Endothelial cell of umbilical vein (primary cell): Measurements from ENCODE around the gene COL9A1. TPM values are rescaled to one million over a fixed set of nuclear protein-coding genes. Genes with fewer than 3 reads are reported as not detected.

Experiments used
- BruUV-seq: library from RNA; stranded (reverse); fragments of 400-500 nt; replicated peaks from 2 replicates; lab custom pipeline; 2021; lab: Mats Ljungman, UMichigan
- CTCF ChIA-PET: fragments of 300-600, 350-600 bp; sonication (Branson Sonifier 250); formaldehyde crosslinking; loops from one replicate; lab custom pipeline; 2021; ENCODE audit warnings: antibody characterized with exemption, inconsistent platforms; lab: Charles Lee
- POLR2A ChIA-PET: fragments of 300-600, 350-600 bp; sonication (Branson Sonifier 250); formaldehyde crosslinking; loops from one replicate; lab custom pipeline; 2021; ENCODE audit warnings: antibody characterized with exemption, inconsistent platforms; lab: Charles Lee
- DNase-seq: peaks from one replicate; pipeline ENCODE4 v3.0.0-alpha.2; 2011; ENCODE audit warnings: low read depth, low spot score
- FAIRE-seq: peaks from 2 replicates; lab custom pipeline; 2011; peaks lifted over from hg19 to GRCh38; lab: Jason Lieb, UNC
- H2AFZ ChIP-seq: 2 replicates; pipeline ENCODE4 v1.6.0; 2012; ENCODE audit warnings: low read depth, low read length, control low read depth, inconsistent platforms
- H3K27ac ChIP-seq: 2 replicates; pipeline ENCODE4 v1.5.1; 2011; ENCODE audit warnings: low read depth, mild to moderate bottlenecking, control low read depth, low read length, moderate library complexity; ENCODE audit not compliant: insufficient read depth
- H3K27me3 ChIP-seq, 2 experiments: 2 replicates each; pipeline versions ENCODE4 v1.6.0 to v1.6.1; 2011; ENCODE audit warnings: low read length in 2 of 2, mixed read lengths in 1 of 2; ENCODE audit not compliant: control insufficient read depth in 2 of 2, insufficient read depth in 2 of 2
- H3K36me3 ChIP-seq, 2 experiments: 2 replicates in 1 of 2; 3 replicates in 1 of 2; pipeline ENCODE4 v1.5.1; 2011; ENCODE audit warnings: low read length in 2 of 2, mild to moderate bottlenecking in 1 of 2, moderate library complexity in 1 of 2; ENCODE audit not compliant: control insufficient read depth in 2 of 2, insufficient read depth in 2 of 2; ENCODE audit errors: extremely low read depth in 1 of 2
- H3K4me1 ChIP-seq: 3 replicates; pipeline ENCODE4 v1.5.1; 2011; ENCODE audit warnings: mild to moderate bottlenecking, low read length; ENCODE audit not compliant: control insufficient read depth, insufficient read depth; ENCODE audit errors: extremely low read depth
- H3K4me2 ChIP-seq: 2 replicates; pipeline ENCODE4 v1.6.1; 2011; ENCODE audit warnings: low read length, control low read depth, mixed read lengths; ENCODE audit not compliant: insufficient read depth
- H3K4me3 ChIP-seq, 3 experiments: fragments of 200-600 bp in 1 of 3; sonication (generic), shearing (Covaris generic) in 1 of 3; replicated peaks in 1 of 3; 2 replicates each; pipeline ENCODE4 v1.5.1; 2011 to 2016; ENCODE audit warnings: control low read depth in 3 of 3, low read length in 3 of 3, mild to moderate bottlenecking in 2 of 3, inconsistent platforms in 1 of 3, low read depth in 1 of 3, moderate library complexity in 1 of 3; ENCODE audit not compliant: insufficient read depth in 1 of 3
- H3K79me2 ChIP-seq: 2 replicates; pipeline ENCODE4 v1.6.0; 2012; ENCODE audit warnings: low read length, inconsistent platforms; ENCODE audit not compliant: control insufficient read depth, insufficient read depth
- H3K9ac ChIP-seq: replicated peaks from 2 replicates; pipeline ENCODE3; 2011; ENCODE audit warnings: low read length, control low read depth; ENCODE audit not compliant: insufficient read depth; ENCODE audit errors: extremely low read depth
- H3K9me1 ChIP-seq: replicated peaks from 3 replicates; pipeline ENCODE4 v1.6.0; 2011; ENCODE audit warnings: mild to moderate bottlenecking, low read length; ENCODE audit not compliant: control insufficient read depth, insufficient read depth; ENCODE audit errors: extremely low read depth
- H3K9me3 ChIP-seq: replicated peaks from 2 replicates; pipeline ENCODE4 v1.5.1; 2012; ENCODE audit warnings: low read length, inconsistent platforms; ENCODE audit not compliant: control insufficient read depth, insufficient read depth
- H4K20me1 ChIP-seq: replicated peaks from 2 replicates; pipeline ENCODE3; 2011; ENCODE audit warnings: mild to moderate bottlenecking, low read length; ENCODE audit not compliant: control insufficient read depth, insufficient read depth; ENCODE audit errors: extremely low read depth
- EZH2 ChIP-seq: IDR thresholded peaks from 2 replicates; pipeline ENCODE4 v1.6.1; 2012; ENCODE audit warnings: borderline replicate concordance, low read depth, mild to moderate bottlenecking, moderate library complexity, low read length, inconsistent platforms; ENCODE audit not compliant: severe bottlenecking
- FOS ChIP-seq: IDR thresholded peaks from 2 replicates; pipeline ENCODE4 v1.6.1; 2011; ENCODE audit warnings: mild to moderate bottlenecking, low read length, moderate library complexity, borderline replicate concordance; ENCODE audit not compliant: insufficient read depth
- GATA2 ChIP-seq: IDR thresholded peaks from 2 replicates; pipeline ENCODE4 v1.7.0; 2011; ENCODE audit warnings: low read depth, mild to moderate bottlenecking, moderate library complexity, mixed read lengths, low read length; ENCODE audit not compliant: insufficient read length, insufficient read depth
- JUN ChIP-seq: IDR thresholded peaks from 2 replicates; pipeline ENCODE4 v1.6.1; 2011; ENCODE audit warnings: borderline replicate concordance, low read depth; ENCODE audit not compliant: insufficient read length, insufficient read depth
- MYC ChIP-seq: IDR thresholded peaks from one replicate; pipeline ENCODE4 v1.6.1; 2011; ENCODE audit warnings: mild to moderate bottlenecking, low read depth, low read length
- POLR2A ChIP-seq: IDR thresholded peaks from 2 replicates; pipeline ENCODE4 v1.6.1; 2012; ENCODE audit warnings: low read depth, mild to moderate bottlenecking, control low read depth, low read length
- POLR2AphosphoS5 ChIP-seq: IDR thresholded peaks from 2 replicates; pipeline ENCODE4 v1.6.1; 2012; ENCODE audit warnings: low read depth, mild to moderate bottlenecking, control low read depth, low read length, moderate library complexity; ENCODE audit not compliant: insufficient read depth
- dilution Hi-C: fragments of 300-500 bp; cut with MboI; formaldehyde crosslinking; loops from one replicate; pipeline ENCODE4 v1.15.0; 2019; ENCODE audit warnings: low sequenced_read_pairs; ENCODE audit not compliant: extremely low pct_ligation_motif_present
- intact Hi-C: fragments of 100-400 bp; cut with micrococcal nuclease; formaldehyde crosslinking; loops from one replicate; pipeline ENCODE4 v1.10.0; 2022
- polyA plus RNA-seq, 4 experiments: library from polyadenylated mRNA; depleted of rRNA in 3 of 4; stranded (reverse) in 3 of 4; unstranded in 1 of 4; fragments of >200 nt; gene quantifications; 2 replicates each; pipeline versions ENCODE4 v1.2.1 to v1.2.3, GENCODE V29; 2011 to 2012; ENCODE audit warnings: missing spikeins in 1 of 4
- total RNA-seq: library from RNA; stranded (reverse); gene quantifications from 2 replicates; pipeline ENCODE4 v1.2.3, GENCODE V29; 2021
- TF ChIP-seq, protein P1 (sequence below): IDR thresholded peaks from 2 replicates; pipeline ENCODE4 v1.6.1; 2011; ENCODE audit not compliant: insufficient read depth, insufficient read length
- TF ChIP-seq, protein P2 (sequence below), 2 donors: IDR thresholded peaks; 1 replicate in 1 of 2; 2 replicates in 1 of 2; pipeline ENCODE4 v1.5.1; 2011; ENCODE audit warnings: low read length in 2 of 2, mild to moderate bottlenecking in 2 of 2, moderate library complexity in 2 of 2, control low read depth in 1 of 2, inconsistent platforms in 1 of 2, low read depth in 1 of 2; ENCODE audit not compliant: insufficient read depth in 1 of 2; ENCODE audit errors: extremely low read depth in 1 of 2

COL9A1 gene
- total and polyA plus RNA-seq, 2 donors (not counting 3 experiments of a cell fraction or from before 2014, with no cell fraction given) = not detected

DNA sequence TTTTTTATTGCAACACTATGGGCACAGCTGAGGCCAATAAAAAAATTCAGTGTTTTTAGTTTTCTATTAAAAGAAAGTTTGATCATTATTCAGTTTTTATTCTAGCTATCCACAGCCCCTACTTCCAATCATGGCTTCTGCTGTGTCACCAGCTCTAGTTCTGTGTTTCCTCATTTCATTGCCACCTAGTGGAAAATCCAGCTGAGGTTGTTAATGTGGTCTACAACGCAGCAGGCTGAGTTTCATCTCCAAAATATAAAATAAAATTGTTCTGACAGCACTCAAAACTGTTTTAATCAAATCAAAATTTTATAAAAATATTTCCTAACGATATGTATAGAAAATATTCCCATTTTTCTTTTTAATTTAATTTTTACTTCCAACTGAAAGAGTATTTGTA, 13.6 kb downstream of the COL9A1 start:
- H4K20me1 ChIP-seq = no peaks in the 10 kb centered on the region
- CTCF ChIA-PET = interaction anchor here (1.8 kb wide), 1 partner anchor 68 kb away, joined by 8 read pairs; no protein-coding TSS in a partner anchor
- H3K36me3 ChIP-seq = no peaks in the 10 kb centered on the region
- FAIRE-seq (no peak), DNase-seq (no peak)
- intact Hi-C loops (no loop called here), dilution Hi-C loops (no loop called here)
- H3K27ac ChIP-seq = no peak overlapping the region
- H3K4me1 ChIP-seq = no peaks in the 10 kb centered on the region
- TF ChIP-seq FOS (no peak), POLR2AphosphoS5 (no peak), POLR2A (no peak), EZH2 (no peak), MYC (no peak), GATA2 (no peak), JUN (no peak)
- TF ChIP-seq, protein P1, sequence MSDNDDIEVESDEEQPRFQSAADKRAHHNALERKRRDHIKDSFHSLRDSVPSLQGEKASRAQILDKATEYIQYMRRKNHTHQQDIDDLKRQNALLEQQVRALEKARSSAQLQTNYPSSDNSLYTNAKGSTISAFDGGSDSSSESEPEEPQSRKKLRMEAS = no peak
- TF ChIP-seq, protein P2, sequence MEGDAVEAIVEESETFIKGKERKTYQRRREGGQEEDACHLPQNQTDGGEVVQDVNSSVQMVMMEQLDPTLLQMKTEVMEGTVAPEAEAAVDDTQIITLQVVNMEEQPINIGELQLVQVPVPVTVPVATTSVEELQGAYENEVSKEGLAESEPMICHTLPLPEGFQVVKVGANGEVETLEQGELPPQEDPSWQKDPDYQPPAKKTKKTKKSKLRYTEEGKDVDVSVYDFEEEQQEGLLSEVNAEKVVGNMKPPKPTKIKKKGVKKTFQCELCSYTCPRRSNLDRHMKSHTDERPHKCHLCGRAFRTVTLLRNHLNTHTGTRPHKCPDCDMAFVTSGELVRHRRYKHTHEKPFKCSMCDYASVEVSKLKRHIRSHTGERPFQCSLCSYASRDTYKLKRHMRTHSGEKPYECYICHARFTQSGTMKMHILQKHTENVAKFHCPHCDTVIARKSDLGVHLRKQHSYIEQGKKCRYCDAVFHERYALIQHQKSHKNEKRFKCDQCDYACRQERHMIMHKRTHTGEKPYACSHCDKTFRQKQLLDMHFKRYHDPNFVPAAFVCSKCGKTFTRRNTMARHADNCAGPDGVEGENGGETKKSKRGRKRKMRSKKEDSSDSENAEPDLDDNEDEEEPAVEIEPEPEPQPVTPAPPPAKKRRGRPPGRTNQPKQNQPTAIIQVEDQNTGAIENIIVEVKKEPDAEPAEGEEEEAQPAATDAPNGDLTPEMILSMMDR (IDR thresholded peaks at IDR 0.05; ENCODE audit: extremely low read depth in 1 of 2, insufficient read depth in 1 of 2, low read depth in 1 of 2, low read length in 2 of 2) = no peak
- no TSS peak for BruUV-seq
- no peak overlapping the region for H3K4me2 ChIP-seq
- POLR2A ChIA-PET = no interaction called here
- H3K9ac ChIP-seq = no peak overlapping the region
- peaks cover 0 to 2% of the 10 kb centered on the region in 2 experiments for H3K27me3 ChIP-seq
- H3K9me1 ChIP-seq = no peaks in the 10 kb centered on the region
- no peaks in the 10 kb centered on the region for H3K9me3 ChIP-seq
- no peak overlapping the region for H2AFZ ChIP-seq
- H3K79me2 ChIP-seq = no peaks in the 10 kb centered on the region
- H3K4me3 ChIP-seq = no peak overlapping the region
